Ramos (cell line): ENCODE measurements around the gene TMEM88.

Source experiments
- in situ Hi-C: fragments of 300-500 bp; cut with MboI; formaldehyde crosslinking; loops from one replicate; pipeline ENCODE4 v1.14.3; 2022; ENCODE audit warnings: low sequenced_read_pairs; ENCODE audit not compliant: unreplicated experiment

The TMEM88 gene

GRCh38 chr17:7880076-7880868 lies 25.4 kb downstream of the TMEM88 start:
- in situ Hi-C loops = no loop called here

GRCh38 chr17:7881276-7882054 lies 26.6 kb downstream of the TMEM88 start:
- in situ Hi-C loops = no loop called here

- in situ Hi-C loops = no loop called here
Measured at GRCh38 chr17:7882068-7882467, 27.2 kb downstream of the TMEM88 start.

- in situ Hi-C loops = no loop called here
Measured at GRCh38 chr17:7882629-7883028, 27.8 kb downstream of the TMEM88 start.

- in situ Hi-C loops = no loop called here
Measured at GRCh38 chr17:7883781-7884386, 29.0 kb downstream of the TMEM88 start.

GRCh38 chr17:7884581-7885366 lies 29.9 kb downstream of the TMEM88 start:
- in situ Hi-C loops = no loop called here

GRCh38 chr17:7885367-7886226 lies 30.7 kb downstream of the TMEM88 start:
- in situ Hi-C loops = no loop called here

GRCh38 chr17:7886227-7887037 lies 31.6 kb downstream of the TMEM88 start:
- in situ Hi-C loops = no loop called here

GRCh38 chr17:7887038-7887481 lies 32.2 kb downstream of the TMEM88 start:
- in situ Hi-C loops = no loop called here

- in situ Hi-C loops = no loop called here
Measured at GRCh38 chr17:7887482-7888183, 32.8 kb downstream of the TMEM88 start.

GRCh38 chr17:7888184-7888920 lies 33.5 kb downstream of the TMEM88 start, which contains the start of gene CHD3:
CHD3 (plus strand) TSS chr17:7888789; CDS start chr17:7889001, 212 bp downstream.
- in situ Hi-C loops = no loop called here

GRCh38 chr17:7889166-7889955 lies 34.5 kb downstream of the TMEM88 start:
- in situ Hi-C loops = no loop called here

GRCh38 chr17:7893187-7893880 lies 38.5 kb downstream of the TMEM88 start:
- in situ Hi-C loops = no loop called here

- in situ Hi-C loops = no loop called here
Measured at GRCh38 chr17:7894226-7894625, 39.4 kb downstream of the TMEM88 start.

GRCh38 chr17:7894866-7895265 lies 40.0 kb downstream of the TMEM88 start:
- in situ Hi-C loops = no loop called here

- in situ Hi-C loops = no loop called here
Measured at GRCh38 chr17:7897090-7897489, 42.2 kb downstream of the TMEM88 start.
